CD4-positive, alpha-beta T cell treated with Interleukin-15 for 4 hours (primary cell): ENCODE results near the gene USP20.
A peak's percentile ranks its signal among the peaks of the same experiment; 100 is the strongest.
"Not testable (repeated sequence)": the region's sequence is repeated elsewhere in the genome, so short reads cannot be mapped to it uniquely, and the experiment has no call there.

ENCODE experiments used
- DNase-seq: peaks from one replicate; pipeline ENCODE4 v3.0.0-alpha.2; 2020; ENCODE audit warnings: low spot score

Gene USP20

GRCh38 chr9:129890718-129891299 is 55.6 kb downstream of the USP20 start:
- not testable (repeated sequence) for DNase-seq

DNA sequence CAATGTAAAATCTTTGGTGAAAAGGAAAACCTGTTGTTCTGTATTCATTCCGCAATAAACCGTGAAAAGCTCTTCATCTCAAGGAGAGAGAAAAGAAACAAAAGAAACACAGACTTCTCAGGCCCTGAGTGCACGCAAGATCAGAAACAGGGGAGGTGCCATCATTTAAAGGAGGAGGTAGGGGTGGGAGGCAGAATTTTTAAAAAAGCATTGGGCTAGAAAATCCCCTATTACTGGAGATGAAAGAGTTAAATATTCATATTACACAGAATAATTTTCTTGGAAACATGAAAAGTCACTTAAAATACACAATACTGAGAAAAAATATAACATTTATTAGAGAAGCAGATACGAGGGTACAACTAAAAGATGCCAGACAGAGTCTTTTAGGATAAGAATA is 56.3 kb downstream of the USP20 start:
- DNase-seq: peak; percentile 66

- DNase-seq: peak; percentile 51
Observed at GRCh38 chr9:129894120-129894823, 59.0 kb downstream of the USP20 start.

DNA sequence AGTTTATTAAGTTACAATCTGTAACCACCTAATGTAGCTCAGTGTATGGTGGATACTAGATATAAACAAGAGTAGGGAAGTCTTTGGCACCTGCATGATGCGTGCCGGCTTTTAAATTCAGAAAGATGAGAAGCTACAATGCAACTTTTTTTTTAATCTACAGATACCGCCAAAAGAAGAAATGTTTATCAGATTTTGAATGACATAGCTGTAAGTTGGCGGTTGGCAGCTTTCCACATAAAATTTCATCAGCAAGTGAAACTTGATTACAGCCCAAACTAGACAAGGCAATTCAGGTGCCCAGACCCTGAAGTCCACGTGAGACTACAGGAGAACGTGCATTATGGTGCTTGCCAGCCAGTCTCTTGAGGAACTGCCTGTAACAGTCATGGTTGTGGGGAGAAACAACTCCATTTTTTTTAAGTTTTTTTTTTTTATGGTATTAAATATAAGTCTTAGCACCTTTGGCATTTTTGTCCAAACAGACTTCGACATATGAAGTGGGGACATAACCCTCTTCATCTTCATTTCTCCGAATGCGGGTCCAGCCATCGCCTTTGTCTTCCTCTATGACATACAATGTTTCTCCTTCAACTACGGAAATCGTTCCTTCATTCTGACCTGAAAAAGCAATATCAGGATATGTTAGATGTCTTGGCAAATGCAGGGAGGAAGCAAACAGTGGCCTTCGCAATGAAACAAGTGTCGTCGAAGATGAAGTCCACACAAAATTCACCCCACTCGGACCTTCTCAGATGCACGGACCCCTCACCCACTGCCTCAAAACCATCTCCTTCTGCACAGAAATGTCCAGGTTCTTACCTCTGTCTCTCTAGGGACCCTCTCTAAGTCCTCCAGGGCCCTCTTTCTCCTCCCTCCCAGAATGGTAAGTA is 60.4 kb downstream of the USP20 start:
- peak; percentile 44 for DNase-seq

- DNase-seq: no peak
Observed at GRCh38 chr9:129897263-129897662, 62.0 kb downstream of the USP20 start.

GRCh38 chr9:129898185-129898584 is 62.9 kb downstream of the USP20 start:
- DNase-seq: no peak

DNA sequence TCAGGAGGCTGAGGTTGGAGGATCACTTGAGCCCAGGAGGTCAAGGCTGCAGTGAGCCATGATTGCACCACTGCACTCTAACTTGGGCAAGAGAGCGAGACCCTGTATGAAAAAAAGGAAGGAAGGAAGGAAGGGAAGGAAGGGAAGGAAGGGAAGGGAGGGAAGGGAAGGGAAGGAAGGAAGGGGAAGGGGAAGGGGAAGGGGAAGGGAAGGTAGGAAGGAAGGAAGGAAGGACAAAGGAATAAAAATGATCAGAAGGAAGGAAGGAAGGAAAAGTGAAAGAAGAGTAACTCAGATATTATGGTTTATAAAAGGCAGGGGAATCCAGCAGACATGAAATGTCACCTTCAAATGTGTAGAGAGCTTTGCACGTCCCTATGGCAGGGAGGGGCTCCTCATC is 64.4 kb downstream of the USP20 start:
- DNase-seq: no peak

DNA sequence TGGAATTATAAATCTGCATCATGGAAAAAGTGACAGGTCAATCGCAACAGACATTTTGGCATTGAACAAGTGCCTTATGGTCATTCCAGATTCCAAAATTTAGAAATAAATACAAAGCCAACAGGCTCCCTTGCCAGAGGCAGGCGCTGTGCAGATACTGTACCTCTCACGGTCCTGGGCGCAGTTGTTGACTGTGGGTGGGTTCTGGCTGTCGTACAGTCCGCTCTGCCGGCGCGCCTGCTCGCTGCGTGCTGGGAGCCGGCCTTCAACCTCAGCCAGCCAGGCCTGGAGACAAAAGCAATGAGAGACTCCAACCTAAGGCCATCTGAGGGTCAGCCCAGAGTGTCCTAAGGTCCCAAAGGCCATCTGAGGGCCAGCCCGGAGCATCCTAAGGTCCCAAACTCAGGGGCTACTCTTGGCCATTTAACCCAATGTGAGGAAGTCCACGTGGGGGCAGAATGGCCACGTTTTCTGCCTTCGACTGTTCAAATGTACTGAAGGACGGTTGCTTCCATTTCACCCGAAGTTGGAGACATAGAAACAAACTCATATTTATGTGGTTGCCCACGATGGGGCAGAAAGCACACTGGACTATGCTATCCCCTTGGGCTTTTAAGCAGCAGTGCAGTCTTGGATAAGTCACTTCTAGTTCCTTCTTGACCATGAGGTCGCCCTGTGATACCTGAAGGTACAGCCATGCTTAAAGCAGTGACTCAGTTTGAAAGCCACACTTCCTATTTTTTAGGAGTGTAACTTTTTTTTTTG is 65.2 kb downstream of the USP20 start:
- no peak for DNase-seq

DNA sequence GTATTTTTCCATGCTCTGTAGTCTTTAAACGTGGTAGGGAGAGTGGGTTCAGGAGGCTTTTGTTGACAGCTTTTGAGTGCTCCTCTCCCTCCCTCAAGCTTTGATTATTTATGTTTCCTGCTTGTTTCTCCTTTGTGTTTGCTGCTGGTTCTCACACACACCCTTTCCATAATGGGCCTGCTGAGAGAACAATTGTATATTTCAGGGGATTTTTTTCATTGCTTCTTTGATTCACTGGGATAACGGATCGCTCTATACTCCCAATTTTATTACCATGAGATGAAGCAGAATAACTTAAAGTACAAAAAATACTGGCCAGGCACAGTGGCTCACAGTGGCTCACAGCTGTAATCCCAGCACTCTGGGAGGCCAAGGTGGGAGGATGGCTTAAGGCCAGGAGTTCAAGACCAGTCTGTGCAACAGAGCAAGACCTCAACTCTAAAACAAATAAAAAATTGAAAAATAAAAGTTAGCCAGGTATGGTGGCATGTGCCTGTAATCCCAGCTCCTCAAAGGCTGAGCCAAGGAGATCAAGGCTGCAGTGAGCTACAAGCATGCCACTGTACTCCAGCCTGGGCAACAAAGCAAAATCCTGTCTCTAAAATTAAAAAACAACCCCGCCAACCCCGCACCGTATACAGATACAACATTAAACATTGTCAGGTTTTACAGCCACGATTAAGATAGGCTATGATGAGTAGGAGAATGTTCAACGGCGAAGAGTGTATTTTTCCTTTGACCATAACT is 66.9 kb downstream of the USP20 start:
- no peak for DNase-seq

DNA sequence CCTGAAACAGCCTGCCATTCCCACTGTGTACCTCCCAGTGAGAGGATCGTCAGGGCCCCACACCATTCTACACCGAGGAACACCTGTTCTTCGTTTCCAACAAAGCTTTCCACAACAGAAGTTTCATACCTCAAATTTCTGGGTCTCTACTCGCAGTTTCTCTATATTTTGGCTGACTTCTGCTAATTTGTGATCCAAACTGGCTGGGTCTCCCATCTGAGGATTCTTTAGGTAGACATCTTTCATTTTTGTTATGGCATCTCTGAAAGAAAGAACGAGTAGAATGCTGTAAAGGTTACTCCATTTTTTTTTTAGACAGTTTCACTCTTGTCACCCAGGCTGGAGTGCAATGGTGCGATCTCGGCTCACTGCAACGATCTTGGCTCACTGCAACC is 67.5 kb downstream of the USP20 start:
- no peak for DNase-seq

GRCh38 chr9:129904734-129905133 is 69.5 kb downstream of the USP20 start:
- no peak for DNase-seq

DNA sequence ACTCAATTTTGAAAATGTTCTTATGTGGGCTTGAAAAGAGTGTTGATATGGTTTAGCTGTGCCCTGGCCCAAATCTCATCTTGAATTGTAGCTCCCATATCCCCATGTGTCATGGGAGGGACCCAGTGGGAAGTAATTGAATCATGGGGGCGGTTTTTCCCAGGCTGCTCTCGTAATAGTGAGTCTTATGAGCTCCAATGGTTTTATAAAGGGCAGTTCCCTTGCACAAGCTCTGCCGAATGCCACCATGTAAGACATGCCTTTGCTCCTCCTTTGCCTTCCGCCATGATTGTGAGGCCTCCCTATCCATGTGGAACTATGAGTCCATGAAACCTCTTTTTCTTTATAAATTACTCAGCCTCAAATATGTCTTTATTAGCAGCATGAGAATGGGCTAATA is 71.0 kb downstream of the USP20 start:
- DNase-seq: no peak

DNA sequence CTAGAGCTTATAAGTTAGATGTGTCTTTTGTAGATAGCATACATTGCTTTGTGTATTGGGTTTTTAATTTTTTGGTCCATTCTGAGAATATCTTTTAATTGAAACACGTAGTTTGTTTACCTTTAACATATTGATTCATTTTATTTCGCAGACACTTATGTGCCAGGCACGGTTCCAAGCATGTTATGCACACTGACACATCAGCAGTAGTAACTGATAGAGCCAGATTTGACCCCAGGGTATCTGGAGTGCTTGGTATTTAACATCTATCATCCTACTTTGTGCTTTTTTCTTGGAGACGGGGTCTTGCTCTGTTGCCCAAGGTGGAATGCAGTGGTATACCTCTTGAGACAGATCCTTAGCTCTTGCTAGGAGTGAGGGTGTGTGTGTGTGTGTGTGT is 71.9 kb downstream of the USP20 start:
- no peak for DNase-seq

GRCh38 chr9:129908906-129909305 is 73.6 kb downstream of the USP20 start:
- no peak for DNase-seq

GRCh38 chr9:129909851-129910250 is 74.6 kb downstream of the USP20 start:
- no peak for DNase-seq

DNA sequence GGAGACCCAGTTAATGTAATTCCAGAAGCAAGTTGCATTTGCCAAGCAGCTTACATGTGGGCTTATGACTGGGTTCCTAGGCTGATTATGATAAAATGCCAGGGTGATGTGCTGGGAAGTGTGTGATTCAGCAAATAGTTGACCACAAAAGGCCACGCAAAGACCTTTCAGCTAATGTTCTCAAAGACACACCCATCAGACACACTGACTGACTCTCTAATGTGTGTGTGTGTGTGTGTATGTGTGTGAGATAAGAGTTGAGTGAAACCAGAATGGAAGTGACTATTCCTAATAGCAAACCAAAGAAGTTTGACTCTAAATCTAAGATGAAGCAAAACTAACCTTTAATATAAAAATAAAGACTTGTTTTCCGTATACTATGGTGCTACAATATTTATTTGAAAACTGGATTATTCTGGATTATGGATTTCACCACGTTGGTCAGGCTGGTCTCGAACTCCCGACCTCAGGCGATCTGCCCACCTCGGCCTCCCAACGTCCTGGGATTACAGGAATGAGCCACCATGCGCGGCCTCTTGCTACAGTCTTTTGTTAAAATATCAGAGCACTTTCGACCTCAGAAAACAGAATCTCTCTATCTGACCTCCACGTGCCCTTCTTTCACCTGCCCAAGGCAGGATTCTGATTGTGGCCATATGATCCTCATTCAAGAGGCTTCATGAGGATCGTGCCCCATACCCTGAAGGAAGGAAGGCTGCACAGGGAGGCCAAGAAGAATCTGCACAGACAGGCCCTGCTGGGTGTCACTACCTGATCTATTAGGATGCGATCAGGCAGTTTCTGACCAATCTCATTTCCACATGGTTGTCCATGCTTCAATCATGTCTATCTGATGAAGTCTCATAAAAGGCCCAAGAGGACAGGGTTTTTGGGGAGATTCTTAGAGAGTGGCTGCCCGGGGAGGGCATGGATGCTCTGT is 75.6 kb downstream of the USP20 start:
- DNase-seq: peak; percentile 29

- DNase-seq: no peak
Observed at GRCh38 chr9:129914051-129914450, 78.8 kb downstream of the USP20 start.

- DNase-seq: no peak
Observed at GRCh38 chr9:129916707-129917106, 81.4 kb downstream of the USP20 start.

DNA sequence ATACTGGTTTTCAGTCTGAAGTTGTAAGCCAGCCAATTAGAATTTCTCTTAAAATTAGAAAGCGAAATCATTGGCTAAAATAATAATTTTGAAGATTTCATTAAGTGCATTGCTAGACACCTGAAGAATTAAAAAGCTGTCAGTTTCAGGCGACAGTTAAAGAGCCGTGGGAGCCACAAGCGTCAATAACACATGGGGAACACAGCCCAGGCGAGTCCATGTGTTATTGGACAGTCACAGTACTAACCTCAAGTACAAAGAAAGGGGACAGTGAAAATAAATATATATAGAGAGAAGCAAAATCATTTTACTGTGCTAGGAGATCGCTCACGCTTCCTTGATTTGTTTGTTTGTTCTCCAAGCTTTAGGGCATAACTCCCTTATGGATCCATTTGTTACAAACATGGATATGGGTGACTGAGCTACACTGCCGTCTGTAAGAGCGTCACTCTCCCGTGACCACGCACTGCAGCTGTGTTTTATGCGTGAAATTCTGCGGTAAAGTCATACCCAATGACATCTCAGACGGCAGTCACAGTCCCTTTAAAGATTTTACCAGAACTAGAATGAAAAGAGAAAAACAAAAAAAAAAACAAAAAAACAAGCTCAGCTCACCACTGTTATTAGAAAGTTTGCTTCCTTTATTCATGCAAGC is 83.2 kb downstream of the USP20 start:
- no peak for DNase-seq

GRCh38 chr9:129919277-129919676 is 84.0 kb downstream of the USP20 start:
- no peak for DNase-seq
